Trophoblast cell (in vitro differentiated cells and primary cell): Measurements from ENCODE around the gene TRIP12. TPM values are rescaled to one million over a fixed set of nuclear protein-coding genes. Genes with fewer than 3 reads are reported as not detected.
A peak's percentile ranks its signal among the peaks of the same experiment; 100 is the strongest.

Experiments used
- DNase-seq, 2 donors: peaks; one replicate each; pipeline ENCODE4 v3.0.0-alpha.2; 2016
- H2AFZ ChIP-seq: 2 replicates; pipeline ENCODE4 v1.6.1; 2013; ENCODE audit warnings: low read length, moderate library complexity, mild to moderate bottlenecking; ENCODE audit not compliant: insufficient read depth, poor library complexity
- H2AK5ac ChIP-seq: 2 replicates; pipeline ENCODE4 v1.6.1; 2013; ENCODE audit warnings: mild to moderate bottlenecking, low read length
- H2BK120ac ChIP-seq: 2 replicates; pipeline ENCODE4 v1.6.1; 2013; ENCODE audit warnings: low read length, mild to moderate bottlenecking, moderate library complexity; ENCODE audit not compliant: insufficient read depth, poor library complexity
- H2BK12ac ChIP-seq: 2 replicates; pipeline ENCODE4 v1.6.1; 2013; ENCODE audit warnings: mild to moderate bottlenecking, low read length, moderate library complexity
- H2BK5ac ChIP-seq: 2 replicates; pipeline ENCODE4 v1.6.1; 2013; ENCODE audit warnings: low read length, low read depth, moderate library complexity, mild to moderate bottlenecking; ENCODE audit not compliant: poor library complexity
- H3K14ac ChIP-seq: 2 replicates; pipeline ENCODE4 v1.6.1; 2013; ENCODE audit warnings: mild to moderate bottlenecking, low read length
- H3K18ac ChIP-seq: 2 replicates; pipeline ENCODE4 v1.6.1; 2013; ENCODE audit warnings: mild to moderate bottlenecking, low read length
- H3K23ac ChIP-seq: 2 replicates; pipeline ENCODE4 v1.6.1; 2013; ENCODE audit warnings: low read length
- H3K27ac ChIP-seq: 2 replicates; pipeline ENCODE4 v1.5.1; 2013; ENCODE audit warnings: low read depth, mild to moderate bottlenecking, inconsistent platforms, low read length, moderate library complexity
- H3K27me3 ChIP-seq: 2 replicates; pipeline ENCODE4 v1.6.1; 2013; ENCODE audit warnings: inconsistent platforms, mild to moderate bottlenecking, low read length, moderate library complexity; ENCODE audit not compliant: insufficient read depth
- H3K36me3 ChIP-seq, 2 experiments: 1 replicate in 1 of 2; 2 replicates in 1 of 2; pipeline ENCODE4 v1.6.1; 2013; ENCODE audit warnings: low read length in 2 of 2, mild to moderate bottlenecking in 2 of 2, moderate library complexity in 1 of 2; ENCODE audit not compliant: insufficient read depth in 2 of 2, control insufficient read depth in 1 of 2
- H3K4ac ChIP-seq: 2 replicates; pipeline ENCODE4 v1.6.1; 2013; ENCODE audit warnings: low read depth, mild to moderate bottlenecking, low read length, moderate library complexity
- H3K4me1 ChIP-seq, 2 experiments: 1 replicate in 1 of 2; 2 replicates in 1 of 2; pipeline ENCODE4 v1.6.1; 2013; ENCODE audit warnings: low read length in 2 of 2, mild to moderate bottlenecking in 2 of 2, moderate library complexity in 1 of 2; ENCODE audit not compliant: insufficient read depth in 2 of 2, control insufficient read depth in 1 of 2
- H3K4me2 ChIP-seq: 2 replicates; pipeline ENCODE4 v1.6.1; 2013; ENCODE audit warnings: inconsistent platforms, mild to moderate bottlenecking, low read length, moderate library complexity
- H3K4me3 ChIP-seq: 2 replicates; pipeline ENCODE4 v1.5.1; 2013; ENCODE audit warnings: mild to moderate bottlenecking, low read depth, low read length, inconsistent platforms
- H3K79me1 ChIP-seq: one replicate; pipeline ENCODE4 v1.6.1; 2013; ENCODE audit warnings: low read length
- H3K79me2 ChIP-seq: 2 replicates; pipeline ENCODE4 v1.6.1; 2013; ENCODE audit warnings: low read length, mild to moderate bottlenecking; ENCODE audit not compliant: control insufficient read depth, insufficient read depth, poor library complexity
- H3K9ac ChIP-seq: 2 replicates; pipeline ENCODE4 v1.6.1; 2013; ENCODE audit warnings: mild to moderate bottlenecking, low read length
- H3K9me3 ChIP-seq: 2 replicates; pipeline ENCODE4 v1.6.1; 2013; ENCODE audit warnings: low read depth, mild to moderate bottlenecking, control low read depth, inconsistent platforms, low read length; ENCODE audit not compliant: insufficient read depth
- H4K12ac ChIP-seq: 2 replicates; pipeline ENCODE4 v1.6.1; 2013; ENCODE audit warnings: low read depth, mild to moderate bottlenecking, low read length, moderate library complexity
- H4K8ac ChIP-seq: 2 replicates; pipeline ENCODE4 v1.6.1; 2013; ENCODE audit warnings: low read depth, mild to moderate bottlenecking, low read length, moderate library complexity
- H4K91ac ChIP-seq: one replicate; pipeline ENCODE4 v1.6.1; 2013; ENCODE audit warnings: low read depth, mild to moderate bottlenecking, low read length, moderate library complexity
- WGBS: extraction: QIAGEN DNeasy Blood & Tissue Kit; methylation state at CpG from one replicate; pipeline ENCODE4 v1.1.7; 2013; ENCODE audit warnings: missing lambda C conversion rate; ENCODE audit not compliant: insufficient read length, insufficient coverage; ENCODE audit errors: extremely low coverage; 5-methylcytosine and 5-hydroxymethylcytosine counted together
- polyA plus RNA-seq: library from polyadenylated mRNA; stranded (reverse); fragments of 200-250 nt; gene quantifications from 2 replicates; pipeline ENCODE4 v1.2.3, GENCODE V29; 2013

The TRIP12 gene
- 119 and 122 TPM in 2 replicates for polyA plus RNA-seq

GRCh38 chr2:229921892-229922448, at the start of gene TRIP12:
Gene TRIP12, minus strand, starts transcription at chr2:229922009. Its CDS starts 41,930 bp downstream, at chr2:229880079.
- peaks cover 0 to 6% of the 10 kb centered on the region in 2 experiments for H3K36me3 ChIP-seq
- peaks cover 17% of the 10 kb centered on the region for H3K79me1 ChIP-seq
- H3K14ac ChIP-seq = peak within 1 kb of the TSS; percentile 98
- peak within 1 kb of the TSS; percentile 93 for H3K4ac ChIP-seq
- peak within 1 kb of the TSS; percentile 100 for H2BK5ac ChIP-seq
- peak within 1 kb of the TSS; percentile 50 for H2BK12ac ChIP-seq
- DNase-seq = peak; percentile 93 to 95
- H4K12ac ChIP-seq = peak within 1 kb of the TSS; percentile 93
- no peaks in the 10 kb centered on the region for H3K9me3 ChIP-seq
- H3K18ac ChIP-seq = peak within 1 kb of the TSS; percentile 94
- no peaks in the 10 kb centered on the region for H3K27me3 ChIP-seq
- peak within 1 kb of the TSS; percentile 27 for H2AK5ac ChIP-seq
- peak within 1 kb of the TSS; percentile 97 for H3K4me2 ChIP-seq
- H2AFZ ChIP-seq = peak within 1 kb of the TSS; percentile 97
- H4K91ac ChIP-seq = peak within 1 kb of the TSS; percentile 99
- peak within 1 kb of the TSS; percentile 94 for H3K4me3 ChIP-seq
- peaks cover 26% of the 10 kb centered on the region for H3K79me2 ChIP-seq
- peak within 1 kb of the TSS; percentile 97 for H3K27ac ChIP-seq
- H3K23ac ChIP-seq = no peak within 1 kb of the TSS
- H3K4me1 ChIP-seq = peaks cover 0 to 5% of the 10 kb centered on the region in 2 experiments
- peak within 1 kb of the TSS; percentile 96 for H4K8ac ChIP-seq
- no CpG with 5 or more reads among the region's 49 CpGs for WGBS
- H3K9ac ChIP-seq = peak within 1 kb of the TSS; percentile 97
- H2BK120ac ChIP-seq = peak within 1 kb of the TSS; percentile 98

GRCh38 chr2:229971298-229971790, 49.5 kb upstream of the TRIP12 start:
- Histone ChIP-seq H2AFZ (no peak overlapping the region), H3K4ac (no peak overlapping the region), H3K14ac (no peak overlapping the region), H3K18ac (no peak overlapping the region), H4K91ac (no peak overlapping the region), H4K8ac (no peak overlapping the region), H3K9me3 (no peaks in the 10 kb centered on the region), H3K79me1 (no peaks in the 10 kb centered on the region), H3K27ac (no peak overlapping the region), H2AK5ac (no peak overlapping the region), H3K36me3 (no peaks in the 10 kb centered on the region), H2BK12ac (no peak overlapping the region), H3K4me2 (no peak overlapping the region), H3K4me1 (peaks cover 0 to 2% of the 10 kb centered on the region in 2 experiments), H3K9ac (no peak overlapping the region), H3K4me3 (no peak overlapping the region), H3K27me3 (no peaks in the 10 kb centered on the region), H2BK5ac (no peak overlapping the region), H2BK120ac (no peak overlapping the region), H3K79me2 (no peaks in the 10 kb centered on the region), H4K12ac (no peak overlapping the region), H3K23ac (no peak overlapping the region)
- DNase-seq = no peak
- no CpG with 5 or more reads among the region's 3 CpGs for WGBS

- no peak overlapping the region for H3K4ac ChIP-seq
- no peak overlapping the region for H4K8ac ChIP-seq
- no peak overlapping the region for H3K4me3 ChIP-seq
- H3K79me2 ChIP-seq = no peaks in the 10 kb centered on the region
- no peak overlapping the region for H3K23ac ChIP-seq
- H2AFZ ChIP-seq = no peak overlapping the region
- no peak overlapping the region for H3K27ac ChIP-seq
- no CpG with 5 or more reads among the region's 3 CpGs for WGBS
- H3K4me1 ChIP-seq = peaks cover 0 to 2% of the 10 kb centered on the region in 2 experiments
- H3K27me3 ChIP-seq = no peaks in the 10 kb centered on the region
- no peak overlapping the region for H3K14ac ChIP-seq
- no peak overlapping the region for H2BK5ac ChIP-seq
- no peaks in the 10 kb centered on the region for H3K36me3 ChIP-seq
- H2AK5ac ChIP-seq = no peak overlapping the region
- no peak overlapping the region for H2BK120ac ChIP-seq
- H4K91ac ChIP-seq = no peak overlapping the region
- H3K18ac ChIP-seq = no peak overlapping the region
- no peak overlapping the region for H4K12ac ChIP-seq
- H3K79me1 ChIP-seq = no peaks in the 10 kb centered on the region
- no peaks in the 10 kb centered on the region for H3K9me3 ChIP-seq
- no peak overlapping the region for H3K9ac ChIP-seq
- H2BK12ac ChIP-seq = no peak overlapping the region
- DNase-seq = no peak
- no peak overlapping the region for H3K4me2 ChIP-seq
Measured at GRCh38 chr2:229970406-229970805, 48.6 kb upstream of the TRIP12 start.

- H3K79me1 ChIP-seq = no peaks in the 10 kb centered on the region
- no peak overlapping the region for H3K4ac ChIP-seq
- no peak overlapping the region for H2BK5ac ChIP-seq
- no peaks in the 10 kb centered on the region for H3K36me3 ChIP-seq
- H3K4me3 ChIP-seq = no peak overlapping the region
- no peak overlapping the region for H4K12ac ChIP-seq
- peaks cover 0 to 2% of the 10 kb centered on the region in 2 experiments for H3K4me1 ChIP-seq
- no CpG with 5 or more reads among the region's 3 CpGs for WGBS
- no peak overlapping the region for H3K4me2 ChIP-seq
- no peak overlapping the region for H2AK5ac ChIP-seq
- H3K9me3 ChIP-seq = no peaks in the 10 kb centered on the region
- H3K9ac ChIP-seq = no peak overlapping the region
- H3K27me3 ChIP-seq = no peaks in the 10 kb centered on the region
- H3K18ac ChIP-seq = no peak overlapping the region
- H2AFZ ChIP-seq = no peak overlapping the region
- H3K27ac ChIP-seq = no peak overlapping the region
- H3K79me2 ChIP-seq = no peaks in the 10 kb centered on the region
- no peak overlapping the region for H3K14ac ChIP-seq
- no peak overlapping the region for H4K91ac ChIP-seq
- no peak overlapping the region for H2BK120ac ChIP-seq
- no peak overlapping the region for H2BK12ac ChIP-seq
- no peak for DNase-seq
- no peak overlapping the region for H3K23ac ChIP-seq
- no peak overlapping the region for H4K8ac ChIP-seq
Measured at GRCh38 chr2:229969921-229970320, 48.1 kb upstream of the TRIP12 start.
